WTC11 (cell line): ENCODE data around the gene PURA. TPM values are rescaled to one million over a fixed set of nuclear protein-coding genes. Genes with fewer than 3 reads are reported as not detected.

Source experiments
- ATAC-seq: fragments of 200-7000 bp; cut with Tn5 transposase; 2 replicates; pipeline ENCODE4 v1.10.0; 2021; ENCODE audit warnings: mild to moderate bottlenecking, moderate library complexity
- CTCF ChIA-PET: fragments of 300-600 bp; sonication (Branson Sonifier 250); formaldehyde crosslinking; loops from one replicate; lab custom pipeline; 2021; ENCODE audit warnings: antibody characterized with exemption; lab: Charles Lee
- POLR2A ChIA-PET: fragments of 350-600 bp; sonication (Branson Sonifier 250); formaldehyde crosslinking; loops from one replicate; lab custom pipeline; 2021; ENCODE audit warnings: antibody characterized with exemption; lab: Charles Lee
- DNase-seq: peaks from one replicate; pipeline ENCODE4 v3.0.0; 2021; ENCODE audit warnings: low spot score
- H3K27ac Mint-ChIP-seq: 2 replicates; pipeline ENCODE4 v1.8.0; 2021; ENCODE audit warnings: mixed read lengths
- H3K27me3 Mint-ChIP-seq: 2 replicates; pipeline ENCODE4 v1.8.0; 2021; ENCODE audit warnings: low read depth, mild to moderate bottlenecking, moderate library complexity, mixed read lengths
- H3K36me3 Mint-ChIP-seq: 2 replicates; pipeline ENCODE4 v1.8.0; 2021; ENCODE audit warnings: mixed read lengths
- H3K4me1 Mint-ChIP-seq: 2 replicates; pipeline ENCODE4 v1.8.0; 2022; ENCODE audit warnings: mixed read lengths
- H3K4me3 Mint-ChIP-seq: 2 replicates; pipeline ENCODE4 v1.8.0; 2021; ENCODE audit warnings: mild to moderate bottlenecking, moderate library complexity, mixed read lengths
- H3K9me3 Mint-ChIP-seq: 2 replicates; pipeline ENCODE4 v1.8.0; 2021; ENCODE audit warnings: mixed read lengths
- ATF3 ChIP-seq: sonication (generic); formaldehyde crosslinking; conservative IDR thresholded peaks from 2 replicates; pipeline ENCODE4 v1.8.1; 2022; ENCODE audit warnings: mild to moderate bottlenecking, missing genetic modification reagents
- CREB1 ChIP-seq: sonication (generic); formaldehyde crosslinking; IDR thresholded peaks from 2 replicates; pipeline ENCODE4 v1.8.0; 2023; ENCODE audit warnings: mild to moderate bottlenecking, missing genetic modification reagents
- CREM ChIP-seq: sonication (generic); formaldehyde crosslinking; IDR thresholded peaks from 2 replicates; pipeline ENCODE4 v1.8.1; 2022; ENCODE audit warnings: mild to moderate bottlenecking, missing genetic modification reagents, moderate library complexity
- FOXP1 ChIP-seq: sonication (generic); formaldehyde crosslinking; IDR thresholded peaks from 2 replicates; pipeline ENCODE4 v1.8.0; 2022; ENCODE audit warnings: missing genetic modification reagents, mild to moderate bottlenecking, moderate library complexity, borderline replicate concordance
- HMGA2 ChIP-seq: fragments of 250-450 bp; sonication (Bioruptor Pico); IDR thresholded peaks from 2 replicates; pipeline ENCODE4 v1.4.0; 2021; ENCODE audit warnings: mild to moderate bottlenecking, moderate library complexity
- JAZF1 ChIP-seq: fragments of 250-450 bp; sonication (Bioruptor Pico); IDR thresholded peaks from 2 replicates; pipeline ENCODE4 v1.9.0; 2021; ENCODE audit warnings: moderate library complexity, mild to moderate bottlenecking, inconsistent platforms
- KAT7 ChIP-seq: sonication (generic); formaldehyde crosslinking; IDR thresholded peaks from 2 replicates; pipeline ENCODE4 v1.8.1; 2023; ENCODE audit warnings: missing genetic modification reagents, mild to moderate bottlenecking, borderline replicate concordance
- NFYB ChIP-seq: sonication (generic); formaldehyde crosslinking; conservative IDR thresholded peaks from 2 replicates; pipeline ENCODE4 v1.8.0; 2022; ENCODE audit warnings: low read depth, missing genetic modification reagents
- NR3C1 ChIP-seq: sonication (generic); formaldehyde crosslinking; conservative IDR thresholded peaks from 2 replicates; pipeline ENCODE4 v1.8.1; 2023; ENCODE audit warnings: low read depth, mild to moderate bottlenecking, missing genetic modification reagents
- PREB ChIP-seq: sonication (generic); formaldehyde crosslinking; IDR thresholded peaks from 2 replicates; pipeline ENCODE4 v1.8.1; 2022; ENCODE audit warnings: mild to moderate bottlenecking, missing genetic modification reagents, moderate library complexity, borderline replicate concordance
- RELA ChIP-seq: sonication (generic); formaldehyde crosslinking; IDR thresholded peaks from 2 replicates; pipeline ENCODE4 v1.8.1; 2022; ENCODE audit warnings: missing genetic modification reagents, mild to moderate bottlenecking, borderline replicate concordance
- SOX15 ChIP-seq: fragments of 250-450 bp; sonication (Bioruptor Pico); IDR thresholded peaks from 2 replicates; pipeline ENCODE4 v1.9.0; 2021; ENCODE audit warnings: mild to moderate bottlenecking
- TEAD1 ChIP-seq: sonication (generic); formaldehyde crosslinking; IDR thresholded peaks from 2 replicates; pipeline ENCODE4 v1.8.0; 2022; ENCODE audit warnings: mild to moderate bottlenecking, missing genetic modification reagents
- TEAD4 ChIP-seq: sonication (generic); formaldehyde crosslinking; IDR thresholded peaks from 2 replicates; pipeline ENCODE4 v1.8.0; 2022; ENCODE audit warnings: mild to moderate bottlenecking, missing genetic modification reagents
- USF2 ChIP-seq: sonication (generic); formaldehyde crosslinking; IDR thresholded peaks from 2 replicates; pipeline ENCODE4 v1.8.1; 2023; ENCODE audit warnings: mild to moderate bottlenecking, missing genetic modification reagents, moderate library complexity
- ZSCAN18 ChIP-seq: fragments of 250-450 bp; sonication (Bioruptor Pico); IDR thresholded peaks from 2 replicates; pipeline ENCODE4 v2.1.2; 2022; ENCODE audit warnings: mild to moderate bottlenecking, moderate library complexity
- total RNA-seq: library from RNA; stranded (reverse); gene quantifications from 3 replicates; pipeline ENCODE4 v1.2.3, GENCODE V29; 2021
- TF ChIP-seq, protein P1 (sequence below): sonication (generic); formaldehyde crosslinking; IDR thresholded peaks from 2 replicates; pipeline ENCODE4 v1.8.0; 2023; ENCODE audit warnings: missing genetic modification reagents, mild to moderate bottlenecking, borderline replicate concordance
- TF ChIP-seq, protein P2 (sequence below): sonication (generic); formaldehyde crosslinking; IDR thresholded peaks from 2 replicates; pipeline ENCODE4 v1.8.0; 2023; ENCODE audit warnings: mild to moderate bottlenecking, missing genetic modification reagents
- TF ChIP-seq, protein P3 (sequence below): sonication (generic); formaldehyde crosslinking; IDR thresholded peaks from 2 replicates; pipeline ENCODE4 v1.8.0; 2022; ENCODE audit warnings: mild to moderate bottlenecking, missing genetic modification reagents

PURA gene
- total RNA-seq, 1 experiment from 2014 or later = 9.0 TPM

GRCh38 chr5:140094889-140095288, 19.0 kb upstream of the PURA start:
- no peak for DNase-seq
- Mint-ChIP-seq H3K4me3 (no peak overlapping the region), H3K4me1 (no peaks in the 10 kb centered on the region), H3K9me3 (no peaks in the 10 kb centered on the region), H3K27ac (no peak overlapping the region), H3K27me3 (peaks cover 25% of the 10 kb centered on the region), H3K36me3 (no peaks in the 10 kb centered on the region)
- ChIA-PET CTCF (no interaction called here), POLR2A (no interaction called here)
- no peak for ATAC-seq
- TF ChIP-seq JAZF1 (no peak), ATF3 (CRISPR knock-in tag) (no peak), USF2 (CRISPR knock-in tag) (no peak), TEAD1 (CRISPR knock-in tag) (no peak), SOX15 (CRISPR knock-in tag) (no peak), HMGA2 (no peak), TEAD4 (CRISPR knock-in tag) (no peak), CREB1 (CRISPR knock-in tag) (no peak)
- TF ChIP-seq, protein P1, sequence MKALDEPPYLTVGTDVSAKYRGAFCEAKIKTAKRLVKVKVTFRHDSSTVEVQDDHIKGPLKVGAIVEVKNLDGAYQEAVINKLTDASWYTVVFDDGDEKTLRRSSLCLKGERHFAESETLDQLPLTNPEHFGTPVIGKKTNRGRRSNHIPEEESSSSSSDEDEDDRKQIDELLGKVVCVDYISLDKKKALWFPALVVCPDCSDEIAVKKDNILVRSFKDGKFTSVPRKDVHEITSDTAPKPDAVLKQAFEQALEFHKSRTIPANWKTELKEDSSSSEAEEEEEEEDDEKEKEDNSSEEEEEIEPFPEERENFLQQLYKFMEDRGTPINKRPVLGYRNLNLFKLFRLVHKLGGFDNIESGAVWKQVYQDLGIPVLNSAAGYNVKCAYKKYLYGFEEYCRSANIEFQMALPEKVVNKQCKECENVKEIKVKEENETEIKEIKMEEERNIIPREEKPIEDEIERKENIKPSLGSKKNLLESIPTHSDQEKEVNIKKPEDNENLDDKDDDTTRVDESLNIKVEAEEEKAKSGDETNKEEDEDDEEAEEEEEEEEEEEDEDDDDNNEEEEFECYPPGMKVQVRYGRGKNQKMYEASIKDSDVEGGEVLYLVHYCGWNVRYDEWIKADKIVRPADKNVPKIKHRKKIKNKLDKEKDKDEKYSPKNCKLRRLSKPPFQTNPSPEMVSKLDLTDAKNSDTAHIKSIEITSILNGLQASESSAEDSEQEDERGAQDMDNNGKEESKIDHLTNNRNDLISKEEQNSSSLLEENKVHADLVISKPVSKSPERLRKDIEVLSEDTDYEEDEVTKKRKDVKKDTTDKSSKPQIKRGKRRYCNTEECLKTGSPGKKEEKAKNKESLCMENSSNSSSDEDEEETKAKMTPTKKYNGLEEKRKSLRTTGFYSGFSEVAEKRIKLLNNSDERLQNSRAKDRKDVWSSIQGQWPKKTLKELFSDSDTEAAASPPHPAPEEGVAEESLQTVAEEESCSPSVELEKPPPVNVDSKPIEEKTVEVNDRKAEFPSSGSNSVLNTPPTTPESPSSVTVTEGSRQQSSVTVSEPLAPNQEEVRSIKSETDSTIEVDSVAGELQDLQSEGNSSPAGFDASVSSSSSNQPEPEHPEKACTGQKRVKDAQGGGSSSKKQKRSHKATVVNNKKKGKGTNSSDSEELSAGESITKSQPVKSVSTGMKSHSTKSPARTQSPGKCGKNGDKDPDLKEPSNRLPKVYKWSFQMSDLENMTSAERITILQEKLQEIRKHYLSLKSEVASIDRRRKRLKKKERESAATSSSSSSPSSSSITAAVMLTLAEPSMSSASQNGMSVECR (CRISPR knock-in tag) = no peak

DNA sequence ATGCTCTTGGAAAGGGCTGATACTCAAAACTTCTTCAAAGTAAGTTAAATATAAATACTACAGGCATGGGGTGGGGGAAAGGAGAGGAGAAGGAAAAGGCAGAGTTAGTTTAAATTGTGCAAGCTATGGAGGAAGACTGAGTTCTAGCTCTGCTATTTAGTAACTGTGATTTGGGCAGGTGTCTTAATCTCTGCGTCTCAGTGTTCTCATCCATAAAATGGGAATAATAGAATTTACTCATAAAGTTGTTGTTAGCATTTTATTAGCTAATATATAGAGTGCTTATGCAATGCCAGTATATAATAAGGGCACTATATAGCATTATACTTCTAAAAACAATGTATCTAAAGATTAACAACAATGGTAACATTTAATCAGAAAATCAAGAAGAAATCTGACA, 12.7 kb upstream of the PURA start:
- Mint-ChIP-seq H3K4me3 (no peak overlapping the region), H3K36me3 (no peaks in the 10 kb centered on the region), H3K27me3 (peaks cover 44% of the 10 kb centered on the region), H3K4me1 (peaks cover 3% of the 10 kb centered on the region), H3K9me3 (no peaks in the 10 kb centered on the region), H3K27ac (no peak overlapping the region)
- ChIA-PET CTCF (no interaction called here), POLR2A (no interaction called here)
- DNase-seq (no peak), ATAC-seq (no peak)
- no peak for TF ChIP-seq RELA
- TF ChIP-seq NR3C1 (CRISPR knock-in tag) = no peak
- TF ChIP-seq SOX15 (CRISPR knock-in tag) = no peak
- TF ChIP-seq NFYB = no peak
- TF ChIP-seq FOXP1 (CRISPR knock-in tag) = no peak
- no peak for TF ChIP-seq KAT7
- TF ChIP-seq, protein P2, sequence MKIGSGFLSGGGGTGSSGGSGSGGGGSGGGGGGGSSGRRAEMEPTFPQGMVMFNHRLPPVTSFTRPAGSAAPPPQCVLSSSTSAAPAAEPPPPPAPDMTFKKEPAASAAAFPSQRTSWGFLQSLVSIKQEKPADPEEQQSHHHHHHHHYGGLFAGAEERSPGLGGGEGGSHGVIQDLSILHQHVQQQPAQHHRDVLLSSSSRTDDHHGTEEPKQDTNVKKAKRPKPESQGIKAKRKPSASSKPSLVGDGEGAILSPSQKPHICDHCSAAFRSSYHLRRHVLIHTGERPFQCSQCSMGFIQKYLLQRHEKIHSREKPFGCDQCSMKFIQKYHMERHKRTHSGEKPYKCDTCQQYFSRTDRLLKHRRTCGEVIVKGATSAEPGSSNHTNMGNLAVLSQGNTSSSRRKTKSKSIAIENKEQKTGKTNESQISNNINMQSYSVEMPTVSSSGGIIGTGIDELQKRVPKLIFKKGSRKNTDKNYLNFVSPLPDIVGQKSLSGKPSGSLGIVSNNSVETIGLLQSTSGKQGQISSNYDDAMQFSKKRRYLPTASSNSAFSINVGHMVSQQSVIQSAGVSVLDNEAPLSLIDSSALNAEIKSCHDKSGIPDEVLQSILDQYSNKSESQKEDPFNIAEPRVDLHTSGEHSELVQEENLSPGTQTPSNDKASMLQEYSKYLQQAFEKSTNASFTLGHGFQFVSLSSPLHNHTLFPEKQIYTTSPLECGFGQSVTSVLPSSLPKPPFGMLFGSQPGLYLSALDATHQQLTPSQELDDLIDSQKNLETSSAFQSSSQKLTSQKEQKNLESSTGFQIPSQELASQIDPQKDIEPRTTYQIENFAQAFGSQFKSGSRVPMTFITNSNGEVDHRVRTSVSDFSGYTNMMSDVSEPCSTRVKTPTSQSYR (CRISPR knock-in tag) = no peak

DNA sequence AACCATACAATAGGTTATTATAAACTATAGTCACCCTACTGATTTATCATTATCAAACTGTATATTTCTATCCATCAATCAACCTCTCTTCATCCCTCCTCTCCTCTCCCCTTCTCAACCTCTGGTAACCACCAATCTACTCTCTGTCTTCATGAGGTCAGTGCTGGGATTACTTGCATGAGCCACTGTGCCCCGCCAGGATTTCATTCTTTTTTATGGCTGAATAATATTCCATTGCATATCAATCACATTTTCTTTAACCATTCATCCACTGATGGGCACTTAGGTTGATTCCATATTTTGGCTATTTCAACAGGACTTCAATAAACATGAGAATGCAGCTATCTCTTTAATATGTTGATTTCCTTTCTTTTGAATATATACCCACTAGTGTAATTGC, 10.8 kb upstream of the PURA start:
- Mint-ChIP-seq H3K4me3 (no peak overlapping the region), H3K4me1 (peaks cover 14% of the 10 kb centered on the region), H3K9me3 (no peaks in the 10 kb centered on the region), H3K36me3 (no peaks in the 10 kb centered on the region), H3K27me3 (peaks cover 57% of the 10 kb centered on the region), H3K27ac (no peak overlapping the region)
- CTCF ChIA-PET = interaction anchor here (1.1 kb wide), 1 partner anchor 41 kb away, joined by 5 read pairs; no protein-coding TSS in a partner anchor
- ATAC-seq (no peak), DNase-seq (no peak)
- POLR2A ChIA-PET = no interaction called here
- TF ChIP-seq PREB (CRISPR knock-in tag) (no peak), CREM (CRISPR knock-in tag) (no peak), ZSCAN18 (CRISPR knock-in tag) (no peak)
- TF ChIP-seq, protein P3, sequence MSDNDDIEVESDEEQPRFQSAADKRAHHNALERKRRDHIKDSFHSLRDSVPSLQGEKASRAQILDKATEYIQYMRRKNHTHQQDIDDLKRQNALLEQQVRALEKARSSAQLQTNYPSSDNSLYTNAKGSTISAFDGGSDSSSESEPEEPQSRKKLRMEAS = no peak
- TF ChIP-seq, all 79 proteins: peak for 0
